IMR-90 (cell line): Measurements from ENCODE around the gene ZNF277. TPM values are rescaled to one million over a fixed set of nuclear protein-coding genes. Genes with fewer than 3 reads are reported as not detected.

Source experiments
- ATAC-seq: fragments of 200-7000 bp; cut with Tn5 transposase; 2 replicates; pipeline ENCODE4 v1.9.1; 2020; ENCODE audit warnings: low read depth, mild to moderate bottlenecking, moderate library complexity
- BruUV-seq: library from RNA; stranded (reverse); fragments of 400-500 nt; replicated peaks from 2 replicates; lab custom pipeline; 2021; lab: Mats Ljungman, UMichigan
- CTCF ChIA-PET: fragments of 300-600 bp; formaldehyde crosslinking; extraction: SDS; loops from one replicate; lab custom pipeline; 2021; ENCODE audit warnings: antibody characterized with exemption; lab: Yijun Ruan, JAX
- POLR2A ChIA-PET: fragments of 300-600 bp; sonication (Branson Sonifier 250); formaldehyde crosslinking; loops from one replicate; lab custom pipeline; 2022; ENCODE audit warnings: antibody characterized with exemption; ENCODE audit not compliant: unreplicated experiment; lab: Charles Lee
- DNase-seq: peaks from one replicate; pipeline ENCODE4 v3.0.0; 2013
- H2AFZ ChIP-seq: replicated peaks from 2 replicates; pipeline ENCODE3; 2013; ENCODE audit warnings: low read length, mild to moderate bottlenecking; ENCODE audit not compliant: poor library complexity
- H2AK5ac ChIP-seq: 2 replicates; pipeline ENCODE4 v1.6.1; 2013; ENCODE audit warnings: low read depth, low read length, inconsistent platforms
- H2AK9ac ChIP-seq: replicated peaks from 2 replicates; pipeline ENCODE3; 2013; ENCODE audit warnings: mild to moderate bottlenecking, low read depth, low read length, moderate library complexity; ENCODE audit not compliant: poor library complexity
- H2BK120ac ChIP-seq: 2 replicates; pipeline ENCODE4 v1.6.1; 2013; ENCODE audit warnings: low read depth, low read length, inconsistent platforms
- H2BK15ac ChIP-seq: 3 replicates; pipeline ENCODE4 v1.6.1; 2013; ENCODE audit warnings: low read depth, low read length, inconsistent platforms
- H2BK20ac ChIP-seq: 2 replicates; pipeline ENCODE4 v1.6.1; 2013; ENCODE audit warnings: low read depth, mild to moderate bottlenecking, inconsistent platforms, low read length, moderate library complexity
- H2BK5ac ChIP-seq: 2 replicates; pipeline ENCODE4 v1.6.1; 2013; ENCODE audit warnings: mild to moderate bottlenecking, low read depth, low read length, inconsistent platforms; ENCODE audit not compliant: poor library complexity, severe bottlenecking
- H3K14ac ChIP-seq: replicated peaks from 2 replicates; pipeline ENCODE4 v1.6.1; 2013; ENCODE audit warnings: low read depth, low read length, inconsistent platforms
- H3K18ac ChIP-seq: 2 replicates; pipeline ENCODE4 v1.6.1; 2013; ENCODE audit warnings: low read depth, low read length, control low read depth
- H3K23ac ChIP-seq: 2 replicates; pipeline ENCODE4 v1.6.1; 2013; ENCODE audit warnings: low read depth, low read length, inconsistent platforms
- H3K27ac ChIP-seq: 2 replicates; pipeline ENCODE4 v1.5.1; 2013; ENCODE audit warnings: mild to moderate bottlenecking, control low read depth, low read length; ENCODE audit not compliant: insufficient read depth
- H3K27me3 ChIP-seq: 2 replicates; pipeline ENCODE4 v1.6.1; 2013; ENCODE audit warnings: low read length; ENCODE audit not compliant: control insufficient read depth, insufficient read depth
- H3K36me3 ChIP-seq: 2 replicates; pipeline ENCODE4 v1.6.1; 2013; ENCODE audit warnings: low read length, mixed read lengths; ENCODE audit not compliant: control insufficient read depth, insufficient read depth
- H3K4ac ChIP-seq: 2 replicates; pipeline ENCODE4 v1.6.1; 2013; ENCODE audit warnings: low read depth, low read length, inconsistent platforms
- H3K4me1 ChIP-seq: 2 replicates; pipeline ENCODE4 v1.6.1; 2013; ENCODE audit warnings: low read length, mixed read lengths; ENCODE audit not compliant: control insufficient read depth, insufficient read depth
- H3K4me2 ChIP-seq: 2 replicates; pipeline ENCODE4 v1.6.1; 2013; ENCODE audit warnings: low read depth, mild to moderate bottlenecking, control low read depth, low read length, moderate library complexity
- H3K4me3 ChIP-seq: 2 replicates; pipeline ENCODE4 v1.5.1; 2013; ENCODE audit warnings: low read depth, mild to moderate bottlenecking, control low read depth, low read length, moderate library complexity; ENCODE audit not compliant: insufficient read depth
- H3K56ac ChIP-seq: 2 replicates; pipeline ENCODE4 v1.6.1; 2013; ENCODE audit warnings: low read length, inconsistent platforms; ENCODE audit not compliant: insufficient read depth; ENCODE audit errors: extremely low read depth
- H3K79me1 ChIP-seq, 2 experiments: 2 replicates each; pipeline ENCODE4 v1.6.1; 2013; ENCODE audit warnings: low read length in 2 of 2, inconsistent platforms in 1 of 2, low read depth in 1 of 2
- H3K9ac ChIP-seq: 2 replicates; pipeline ENCODE4 v1.6.1; 2013; ENCODE audit warnings: low read depth, low read length, control low read depth
- H3K9me1 ChIP-seq: 2 replicates; pipeline ENCODE4 v1.6.1; 2013; ENCODE audit warnings: low read length, inconsistent platforms; ENCODE audit not compliant: insufficient read depth
- H3K9me3 ChIP-seq: 2 replicates; pipeline ENCODE4 v1.6.1; 2013; ENCODE audit warnings: low read length; ENCODE audit not compliant: control insufficient read depth, insufficient read depth
- H4K20me1 ChIP-seq: 2 replicates; pipeline ENCODE4 v1.6.1; 2013; ENCODE audit warnings: low read length, inconsistent platforms; ENCODE audit not compliant: insufficient read depth
- H4K5ac ChIP-seq: 2 replicates; pipeline ENCODE4 v1.6.1; 2013; ENCODE audit warnings: mild to moderate bottlenecking, low read depth, low read length, control low read depth
- H4K8ac ChIP-seq, 2 experiments: 2 replicates each; pipeline ENCODE4 v1.6.1; 2013; ENCODE audit warnings: low read depth in 2 of 2, low read length in 2 of 2, control low read depth in 1 of 2, inconsistent platforms in 1 of 2
- H4K91ac ChIP-seq: 2 replicates; pipeline ENCODE4 v1.6.1; 2013; ENCODE audit warnings: low read depth, low read length, inconsistent platforms; ENCODE audit not compliant: insufficient read depth
- BHLHE40 ChIP-seq: fragments of 150-350 bp; IDR thresholded peaks from 2 replicates; pipeline ENCODE4 v1.6.1; 2016; ENCODE audit warnings: mild to moderate bottlenecking, low read depth, low read length
- FOS ChIP-seq: fragments of 150-350 bp; IDR thresholded peaks from 2 replicates; pipeline ENCODE4 v1.6.1; 2016; ENCODE audit warnings: low read depth, low read length
- NFE2L2 ChIP-seq: fragments of 150-350 bp; IDR thresholded peaks from 2 replicates; pipeline ENCODE4 v1.6.1; 2016; ENCODE audit warnings: low read depth, mild to moderate bottlenecking, low read length
- RAD21 ChIP-seq: IDR thresholded peaks from 2 replicates; pipeline ENCODE4 v1.6.1; 2012; ENCODE audit warnings: low read length, improper control_type of control experiment
- RFX5 ChIP-seq: IDR thresholded peaks from 2 replicates; pipeline ENCODE4 v1.8.0; 2012; ENCODE audit warnings: low read depth, mild to moderate bottlenecking, low read length, moderate library complexity
- WGBS, 2 experiments: methylation state at CpG; one replicate each; pipeline versions ENCODE4 v1.1.5 to v1.1.7; 2013; ENCODE audit warnings: missing lambda C conversion rate in 2 of 2; ENCODE audit not compliant: insufficient read length in 1 of 2; ENCODE audit errors: extremely low coverage in 2 of 2; 5-methylcytosine and 5-hydroxymethylcytosine counted together
- dilution Hi-C: fragments of 300-500 bp; cut with HindIII; formaldehyde crosslinking; loops from one replicate; pipeline ENCODE4 v1.14.3; 2018; ENCODE audit warnings: low sequenced_read_pairs; ENCODE audit not compliant: unreplicated experiment
- in situ Hi-C: fragments of 300-500 bp; cut with MboI; formaldehyde crosslinking; loops from 3 replicates; pipeline ENCODE4 v1.14.3; 2019; ENCODE audit warnings: low sequenced_read_pairs, inconsistent platforms, mixed read lengths
- intact Hi-C: fragments of 100-400 bp; cut with micrococcal nuclease; formaldehyde crosslinking; loops from 2 replicates; pipeline ENCODE4 v1.10.0; 2022
- polyA plus RNA-seq, 3 experiments: library from polyadenylated mRNA; depleted of rRNA; stranded (reverse); fragments of >200 nt; gene quantifications; 2 replicates each; pipeline ENCODE4 v1.2.3, GENCODE V29; 2012; ENCODE audit warnings: low replicate concordance in 1 of 3
- total RNA-seq: library from RNA; depleted of rRNA; stranded (reverse); fragments of >200 nt; gene quantifications from 2 replicates; pipeline ENCODE4 v1.2.3, GENCODE V29; 2012

ZNF277 gene
- total and polyA plus RNA-seq, 2 of the 4 experiments (the other 2 are of a cell fraction), result 7.3 to 21.3 TPM

DNA sequence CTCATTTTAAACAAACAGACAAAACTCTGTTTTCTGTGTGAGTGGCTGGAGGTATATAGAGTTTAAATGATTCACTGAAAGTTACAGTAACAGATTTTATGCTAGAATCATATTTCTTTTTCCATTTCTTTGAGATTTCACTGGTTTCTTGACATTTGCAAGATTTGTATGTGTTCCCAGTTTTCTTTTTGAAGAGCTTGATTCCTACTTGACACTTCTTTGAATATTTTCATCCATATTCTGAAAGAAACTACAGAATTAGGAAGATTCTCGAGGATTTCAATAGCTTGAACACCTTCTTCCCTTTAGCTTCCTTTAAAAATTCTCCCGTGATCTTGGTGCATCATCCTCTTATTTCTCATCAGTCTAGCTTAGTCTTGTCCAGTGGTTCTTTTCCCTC, 93.6 kb downstream of the ZNF277 start:
- Histone ChIP-seq H4K5ac (no peak overlapping the region), H3K9ac (no peak overlapping the region), H3K79me1 (no peaks in the 10 kb centered on the region), H3K4me1 (no peaks in the 10 kb centered on the region), H4K8ac (no peak overlapping the region), H3K23ac (no peak overlapping the region), H2AK5ac (no peak overlapping the region), H4K91ac (no peak overlapping the region), H3K9me3 (no peaks in the 10 kb centered on the region), H4K20me1 (no peaks in the 10 kb centered on the region), H3K4ac (no peak overlapping the region), H3K36me3 (0 out of 2 replicates have a peak, but pooled peaks cover 2% of the 10 kb centered on the region), H2AK9ac (no peak overlapping the region), H2AFZ (no peak overlapping the region), H3K14ac (no peak overlapping the region), H2BK5ac (no peak overlapping the region), H3K56ac (no peak overlapping the region), H3K4me3 (no peak overlapping the region), H2BK20ac (no peak overlapping the region), H3K27ac (no peak overlapping the region), H2BK15ac (no peak overlapping the region), H3K18ac (no peak overlapping the region), H3K4me2 (no peak overlapping the region), H3K27me3 (no peaks in the 10 kb centered on the region), H2BK120ac (no peak overlapping the region), H3K9me1 (no peaks in the 10 kb centered on the region; the same call in 1 of the 2 replicates)
- intact Hi-C loops, result no loop called here
- BruUV-seq, result no TSS peak
- dilution Hi-C loops, result no loop called here
- in situ Hi-C loops, result no loop called here
- DNase-seq, result no peak
- WGBS, 2 experiments, result no CpG with 5 or more reads among the region's 2 CpGs
- TF ChIP-seq RFX5 (no peak), BHLHE40 (no peak), FOS (no peak), RAD21 (no peak), NFE2L2 (no peak)
- CTCF ChIA-PET, result interaction anchor here (0.5 to 0.9 kb wide), 2 partner anchors 15 to 183 kb away, joined by 3 to 4 read pairs; no protein-coding TSS in a partner anchor
- no peak for ATAC-seq
- POLR2A ChIA-PET, result no interaction called here
